GM21619 (cell line): Measurements from ENCODE around the gene FAM162B.
"Not testable (repeated sequence)": the region's sequence is repeated elsewhere in the genome, so short reads cannot be mapped to it uniquely, and the experiment has no call there.

Source experiments
- ATAC-seq: cut with Tn5 transposase; IDR thresholded peaks from one replicate; pipeline ENCODE4 v1.9.1; 2021; ENCODE audit not compliant: unreplicated experiment

Gene FAM162B

GRCh38 chr6:116730513-116730912, 35.0 kb downstream of the FAM162B start:
- no peak for ATAC-seq

GRCh38 chr6:116726947-116727346, 38.6 kb downstream of the FAM162B start:
- ATAC-seq = no peak

GRCh38 chr6:116714761-116715160, 50.8 kb downstream of the FAM162B start:
- ATAC-seq = no peak

- ATAC-seq = no peak
Observed at GRCh38 chr6:116714296-116714695, 51.2 kb downstream of the FAM162B start.

GRCh38 chr6:116705917-116706316, 59.6 kb downstream of the FAM162B start:
- no peak for ATAC-seq

- not testable (repeated sequence) for ATAC-seq
Observed at GRCh38 chr6:116703888-116704287, 61.6 kb downstream of the FAM162B start.
